ENCODE data around the gene MRPL16. TPM values are rescaled to one million over a fixed set of nuclear protein-coding genes. Genes with fewer than 3 reads are reported as not detected.

Gene MRPL16
- total and polyA plus RNA-seq, 11 donors: 59.3 to 124 (median 84.9) TPM

DNA sequence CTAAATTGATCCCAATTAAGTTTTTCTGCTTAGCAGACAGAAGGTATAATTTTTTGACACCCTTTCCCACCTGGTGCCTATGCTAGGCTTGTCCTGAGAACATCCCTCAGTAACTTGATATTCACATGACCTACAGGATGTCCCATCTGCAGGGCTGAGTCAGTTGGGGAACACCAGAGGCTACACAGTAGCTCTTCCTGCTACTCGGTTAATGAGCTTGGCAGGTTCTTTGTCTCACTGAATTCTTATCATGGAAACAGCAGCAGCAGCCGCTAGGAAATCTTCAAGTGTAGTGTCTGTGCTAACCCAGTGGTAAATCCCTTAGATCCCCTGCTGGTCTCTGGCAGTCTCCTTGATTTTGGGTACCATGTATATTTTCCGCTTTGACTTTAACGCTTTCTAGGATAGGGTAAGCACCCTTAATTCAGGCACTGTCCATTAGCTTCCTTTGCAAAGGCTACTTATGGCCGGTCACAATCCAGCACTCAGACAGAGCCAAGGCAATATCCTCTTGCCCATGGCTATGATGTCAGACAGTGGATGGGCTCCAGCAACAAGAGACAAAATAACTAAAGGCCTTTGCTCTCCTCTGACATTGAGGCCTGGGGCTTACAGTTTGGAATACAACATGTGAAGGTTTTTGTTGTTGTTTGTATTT lies 8.5 kb downstream of the MRPL16 start:
- H3K27ac ChIP-seq: peak overlapping the region in 11 of 12 donors; percentile 17 to 69 (median 54)
- DNase-seq: peak in 3 of 5 donors; percentile 39 to 46 (median 43)
- TF ChIP-seq POLR2A (IDR thresholded peaks at IDR 0.05) (no peak), CTCF (IDR thresholded peaks at IDR 0.05) (no peak)
- no peaks in the 10 kb centered on the region for H3K9me3 ChIP-seq
- H3K4me3 ChIP-seq: peak overlapping the region in 1 of 12 donors; percentile 35
- no peaks in the 10 kb centered on the region for H3K27me3 ChIP-seq
- intact Hi-C loops (cut with DNase I): loop anchor here (1.0 to 10.0 kb wide), 9 partner anchors 47 to 267 kb away; partner anchors contain the start of genes PATL1 (in 4 of the 10) and STX3 (in 2 of the 10)
- H3K4me1 ChIP-seq: peaks cover 0 to 18% (median 8%) of the 10 kb centered on the region in 12 donors
- peak; percentile 60 to 92 (median 81) for ATAC-seq
- peaks cover 0 to 82% (median 69%) of the 10 kb centered on the region in 9 donors for H3K36me3 ChIP-seq
- WGBS, 4 donors: 31 to 43% (median 34%) methylated on average over 5 of the region's 5 CpGs

DNA sequence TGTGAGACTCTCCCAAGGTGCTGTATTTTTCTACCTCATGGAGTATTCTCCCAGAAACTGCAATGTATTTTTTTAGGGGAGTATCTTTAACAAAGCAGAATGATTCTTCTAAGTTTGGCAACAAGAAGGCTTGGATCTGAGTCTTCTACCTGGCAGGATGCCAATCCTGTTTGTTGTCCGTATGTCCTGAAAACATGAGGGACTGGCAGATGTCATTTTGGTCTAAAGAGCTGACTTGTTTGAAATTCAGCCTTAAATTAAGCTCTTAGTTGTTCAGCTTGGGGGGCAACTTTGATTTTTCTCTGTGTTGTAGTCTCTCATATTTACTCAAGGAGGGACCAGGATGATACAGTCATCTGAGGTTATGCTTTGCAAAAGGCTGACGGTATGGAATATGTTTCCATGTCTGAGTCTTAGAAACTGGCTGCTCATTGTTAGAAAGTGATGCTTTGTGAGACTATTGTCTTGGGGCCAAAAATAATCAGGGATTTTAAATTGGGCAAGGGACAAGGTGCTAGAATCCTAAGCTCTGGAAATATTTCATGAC lies 9.3 kb downstream of the MRPL16 start:
- TF ChIP-seq CTCF (IDR thresholded peaks at IDR 0.05): no peak
- no peak for TF ChIP-seq POLR2A (IDR thresholded peaks at IDR 0.05)
- no peaks in the 10 kb centered on the region for H3K27me3 ChIP-seq
- no peak overlapping the region for H3K4me3 ChIP-seq
- intact Hi-C loops (cut with DNase I): loop anchor here in 7 of 10 donors (5.0 to 10.0 kb wide), 5 partner anchors 134 to 266 kb away; partner anchors contain the start of gene PATL1 (in 3 of the 7)
- 39 to 56% (median 44%) methylated on average over 2 of the region's 2 CpGs for WGBS, 4 donors
- H3K36me3 ChIP-seq: peaks cover 0 to 82% (median 69%) of the 10 kb centered on the region in 9 donors
- ATAC-seq (no peak), DNase-seq (no peak)
- no peaks in the 10 kb centered on the region for H3K9me3 ChIP-seq
- H3K27ac ChIP-seq: peak overlapping the region in 6 of 12 donors; percentile 34 to 62 (median 56)
- peaks cover 0 to 18% (median 8%) of the 10 kb centered on the region in 12 donors for H3K4me1 ChIP-seq

DNA sequence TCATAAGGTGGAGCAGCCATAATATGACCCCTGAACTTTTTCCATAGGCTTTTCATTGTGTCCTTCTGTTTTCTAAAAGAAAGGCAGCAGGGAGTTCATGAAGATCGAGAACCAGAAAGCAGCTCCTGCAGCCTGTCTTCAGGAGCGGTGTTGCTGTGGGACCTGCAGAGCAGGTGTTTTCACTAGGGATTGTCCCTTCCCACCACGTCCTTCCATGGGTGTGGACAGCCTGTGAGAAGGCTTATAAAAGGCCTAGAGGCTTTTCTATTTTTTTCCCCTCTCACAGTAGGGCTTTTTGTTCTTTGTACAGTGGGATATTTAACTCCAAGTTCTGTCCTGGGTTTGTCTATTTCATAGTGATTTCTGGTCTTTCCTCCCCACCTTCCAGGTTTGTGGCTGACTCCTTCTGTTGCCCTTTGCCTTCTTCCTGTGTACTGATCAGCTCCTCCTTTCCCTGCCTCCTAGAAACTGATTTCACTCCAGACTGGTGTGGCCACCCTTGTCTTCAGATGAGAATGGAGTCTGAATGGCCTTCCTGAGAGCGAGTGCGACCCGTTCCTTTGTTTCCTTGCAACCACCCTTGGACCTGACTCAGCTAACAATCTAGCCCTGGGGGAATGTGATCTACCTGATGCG lies 10.1 kb downstream of the MRPL16 start:
- H3K4me1 ChIP-seq: peaks cover 0 to 18% (median 8%) of the 10 kb centered on the region in 12 donors
- 73 to 86% (median 81%) methylated on average over 7 of the region's 7 CpGs for WGBS, 4 donors
- ATAC-seq (no peak), DNase-seq (no peak)
- no peak overlapping the region for H3K4me3 ChIP-seq
- no peaks in the 10 kb centered on the region for H3K9me3 ChIP-seq
- TF ChIP-seq CTCF (IDR thresholded peaks at IDR 0.05) (no peak), POLR2A (IDR thresholded peaks at IDR 0.05) (no peak)
- H3K27me3 ChIP-seq: no peaks in the 10 kb centered on the region
- H3K36me3 ChIP-seq: peaks cover 0 to 82% (median 69%) of the 10 kb centered on the region in 9 donors
- intact Hi-C loops (cut with DNase I): loop anchor here in 7 of 10 donors (5.0 to 10.0 kb wide), 5 partner anchors 133 to 266 kb away; partner anchors contain the start of gene PATL1 (in 3 of the 7)
- H3K27ac ChIP-seq: peak overlapping the region in 2 of 12 donors; percentile 38 to 62

- no peaks in the 10 kb centered on the region for H3K4me1 ChIP-seq
- intact Hi-C loops (cut with DNase I): loop anchor here in 1 of 10 donors (10.0 kb wide), 1 partner anchor 120 kb away; no protein-coding TSS in a partner anchor
- 75 to 89% (median 84%) methylated on average over 3 of the region's 3 CpGs for WGBS, 4 donors
- TF ChIP-seq CTCF (IDR thresholded peaks at IDR 0.05) (no peak), POLR2A (IDR thresholded peaks at IDR 0.05) (no peak)
- no peak overlapping the region for H3K4me3 ChIP-seq
- H3K27me3 ChIP-seq: no peaks in the 10 kb centered on the region
- peaks cover 0 to 99% (median 96%) of the 10 kb centered on the region in 9 donors for H3K36me3 ChIP-seq
- DNase-seq (no peak), ATAC-seq (no peak)
- no peak overlapping the region for H3K27ac ChIP-seq
- H3K9me3 ChIP-seq: no peaks in the 10 kb centered on the region
Measured at GRCh38 chr11:59794417-59794816, 16.2 kb downstream of the MRPL16 start.

Data from heart left ventricle (tissue), 16 donors.